HepG2 (cell line): Measurements from ENCODE around the gene PHB1. TPM values are rescaled to one million over a fixed set of nuclear protein-coding genes. Genes with fewer than 3 reads are reported as not detected.

Source experiments
- HIC2 ChIP-seq: sonication (generic); formaldehyde crosslinking; IDR thresholded peaks from 2 replicates; pipeline ENCODE4 v1.9.0; 2022; ENCODE audit warnings: low read depth, missing genetic modification reagents
- PHF21A ChIP-seq: sonication (generic); formaldehyde crosslinking; IDR thresholded peaks from 2 replicates; pipeline ENCODE4 v1.5.0; 2020; ENCODE audit warnings: mild to moderate bottlenecking, missing genetic modification reagents
- YEATS4 ChIP-seq: sonication (generic); formaldehyde crosslinking; IDR thresholded peaks from 2 replicates; pipeline ENCODE4 v1.4.0; 2020; ENCODE audit warnings: missing genetic modification reagents, borderline replicate concordance
- ZFP36L1 ChIP-seq: sonication (generic); formaldehyde crosslinking; IDR thresholded peaks from 2 replicates; pipeline ENCODE4 v1.8.0; 2022; ENCODE audit warnings: mild to moderate bottlenecking, missing genetic modification reagents, moderate library complexity
- ZNF629 ChIP-seq: sonication (generic); formaldehyde crosslinking; conservative IDR thresholded peaks from 2 replicates; pipeline ENCODE4 v1.5.0; 2020; ENCODE audit warnings: missing genetic modification reagents
- ZNF646 ChIP-seq: sonication (generic); formaldehyde crosslinking; IDR thresholded peaks from 2 replicates; pipeline ENCODE4 v1.9.0; 2021; ENCODE audit warnings: mild to moderate bottlenecking, missing genetic modification reagents
- ZNF792 ChIP-seq: IDR thresholded peaks from 2 replicates; pipeline ENCODE4 v1.6.1; 2016
- polyA plus RNA-seq, 8 experiments: library from polyadenylated mRNA; depleted of rRNA in 3 of 8; stranded (reverse) in 7 of 8; unstranded in 1 of 8; fragments of >200 nt; fragmentation: Illumina TruSeq in 4 of 8; extraction: Trizol in 4 of 8; gene quantifications; 2 replicates each; pipeline versions ENCODE4 v1.2.1 to v1.2.3, GENCODE V29; 2011 to 2016; ENCODE audit warnings: low read depth in 4 of 8, missing spikeins in 1 of 8, mixed read lengths in 1 of 8; ENCODE audit not compliant: insufficient read depth in 1 of 8
- total RNA-seq, 5 experiments: library from RNA; depleted of rRNA; stranded (reverse); fragments of >200 nt; fragmentation: Illumina TruSeq; extraction: Trizol; gene quantifications; 2 replicates each; pipeline ENCODE4 v1.2.3, GENCODE V29; 2016; ENCODE audit warnings: low read depth in 1 of 5
- TF ChIP-seq, protein P1 (sequence below): sonication (generic); formaldehyde crosslinking; IDR thresholded peaks from 2 replicates; pipeline ENCODE4 v1.5.0; 2020; ENCODE audit warnings: mild to moderate bottlenecking, low read depth, missing genetic modification reagents, borderline replicate concordance
- TF ChIP-seq, protein P2 (sequence below): sonication (generic); formaldehyde crosslinking; IDR thresholded peaks from 2 replicates; pipeline ENCODE4 v1.4.0; 2020; ENCODE audit warnings: mild to moderate bottlenecking, missing genetic modification reagents

PHB1 gene
- total and polyA plus RNA-seq, 2 of the 13 experiments (the other 11 are each of a cell fraction or from before 2014, with no cell fraction given) = 515 to 688 TPM

- TF ChIP-seq ZNF646 (CRISPR knock-in tag) (no peak), PHF21A (no peak; the same call in 1 of the 2 replicates), ZNF792 (CRISPR knock-in tag) (peak; percentile 20; the same call in 1 of the 2 replicates), YEATS4 (peak; percentile 92), HIC2 (CRISPR knock-in tag) (no peak), ZNF629 (CRISPR knock-in tag) (no peak), ZFP36L1 (CRISPR knock-in tag) (peak; percentile 78; the same call in 1 of the 2 replicates)
- TF ChIP-seq, protein P1, sequence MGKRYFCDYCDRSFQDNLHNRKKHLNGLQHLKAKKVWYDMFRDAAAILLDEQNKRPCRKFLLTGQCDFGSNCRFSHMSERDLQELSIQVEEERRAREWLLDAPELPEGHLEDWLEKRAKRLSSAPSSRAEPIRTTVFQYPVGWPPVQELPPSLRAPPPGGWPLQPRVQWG (CRISPR knock-in tag) = no peak
- TF ChIP-seq, protein P2, sequence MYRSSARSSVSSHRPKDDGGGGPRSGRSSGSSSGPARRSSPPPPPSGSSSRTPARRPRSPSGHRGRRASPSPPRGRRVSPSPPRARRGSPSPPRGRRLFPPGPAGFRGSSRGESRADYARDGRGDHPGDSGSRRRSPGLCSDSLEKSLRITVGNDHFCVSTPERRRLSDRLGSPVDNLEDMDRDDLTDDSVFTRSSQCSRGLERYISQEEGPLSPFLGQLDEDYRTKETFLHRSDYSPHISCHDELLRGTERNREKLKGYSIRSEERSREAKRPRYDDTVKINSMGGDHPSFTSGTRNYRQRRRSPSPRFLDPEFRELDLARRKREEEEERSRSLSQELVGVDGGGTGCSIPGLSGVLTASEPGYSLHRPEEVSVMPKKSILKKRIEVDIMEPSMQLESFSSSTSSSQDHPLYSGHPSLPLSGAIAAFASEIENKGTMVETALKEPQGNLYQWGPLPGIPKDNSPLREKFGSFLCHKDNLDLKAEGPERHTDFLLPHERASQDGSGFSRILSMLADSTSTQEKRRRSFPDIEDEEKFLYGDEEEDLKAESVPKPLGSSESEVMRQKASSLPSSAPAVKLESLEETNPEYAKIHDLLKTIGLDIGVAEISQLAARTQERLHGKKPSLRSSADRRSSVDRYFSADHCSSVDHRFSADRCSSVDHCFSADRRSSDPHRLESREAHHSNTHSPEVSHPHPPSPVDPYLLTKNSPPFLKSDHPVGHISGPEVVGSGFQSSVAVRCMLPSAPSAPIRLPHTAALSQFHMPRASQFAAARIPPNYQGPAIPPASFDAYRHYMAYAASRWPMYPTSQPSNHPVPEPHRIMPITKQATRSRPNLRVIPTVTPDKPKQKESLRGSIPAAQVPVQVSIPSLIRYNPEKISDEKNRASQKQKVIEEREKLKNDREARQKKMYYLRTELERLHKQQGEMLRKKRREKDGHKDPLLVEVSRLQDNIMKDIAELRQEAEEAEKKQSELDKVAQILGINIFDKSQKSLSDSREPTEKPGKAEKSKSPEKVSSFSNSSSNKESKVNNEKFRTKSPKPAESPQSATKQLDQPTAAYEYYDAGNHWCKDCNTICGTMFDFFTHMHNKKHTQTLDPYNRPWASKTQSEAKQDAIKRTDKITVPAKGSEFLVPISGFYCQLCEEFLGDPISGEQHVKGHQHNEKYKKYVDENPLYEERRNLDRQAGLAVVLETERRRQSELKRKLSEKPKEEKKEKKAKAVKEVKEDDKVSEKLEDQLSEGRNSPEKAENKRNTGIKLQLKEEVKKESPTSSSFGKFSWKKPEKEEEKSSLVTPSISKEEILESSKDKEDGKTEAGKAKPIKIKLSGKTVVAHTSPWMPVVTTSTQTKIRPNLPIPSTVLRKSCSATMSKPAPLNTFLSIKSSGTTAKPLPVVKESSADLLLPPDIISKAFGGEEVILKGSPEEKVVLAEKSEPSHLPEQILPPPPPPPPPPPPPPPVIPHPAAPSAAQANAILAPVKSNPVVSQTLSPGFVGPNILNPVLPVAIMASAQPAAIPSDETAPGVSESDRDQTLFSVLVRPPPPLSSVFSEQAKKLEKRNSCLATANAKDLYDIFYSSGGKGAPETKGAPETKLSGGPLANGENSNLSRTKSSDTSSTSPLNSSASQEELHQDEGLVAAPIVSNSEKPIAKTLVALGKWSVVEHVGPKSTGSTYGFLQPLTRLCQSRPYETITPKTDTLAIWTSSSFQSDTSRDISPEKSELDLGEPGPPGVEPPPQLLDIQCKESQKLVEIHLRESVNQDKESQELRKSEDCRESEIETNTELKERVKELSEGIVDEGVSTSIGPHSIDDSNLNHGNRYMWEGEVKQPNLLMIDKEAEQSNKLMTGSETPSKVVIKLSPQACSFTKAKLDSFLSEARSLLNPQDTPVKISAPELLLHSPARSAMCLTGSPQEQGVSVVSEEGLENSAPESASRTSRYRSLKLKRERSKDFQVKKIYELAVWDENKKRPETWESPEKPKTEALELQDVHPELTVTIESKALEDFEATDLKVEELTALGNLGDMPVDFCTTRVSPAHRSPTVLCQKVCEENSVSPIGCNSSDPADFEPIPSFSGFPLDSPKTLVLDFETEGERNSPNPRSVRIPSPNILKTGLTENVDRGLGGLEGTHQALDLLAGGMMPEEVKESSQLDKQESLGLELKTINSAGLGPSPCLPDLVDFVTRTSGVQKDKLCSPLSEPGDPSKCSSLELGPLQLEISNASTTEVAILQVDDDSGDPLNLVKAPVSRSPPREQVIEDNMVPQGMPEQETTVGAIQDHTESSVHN (CRISPR knock-in tag) = no peak
Observed at GRCh38 chr17:49414622-49415350, at the start of gene PHB1 (continued).
